C4-2B (cell line): ENCODE results near the gene ZP3.

Source experiments
- CTCF ChIP-seq: fragments of 450-650 bp; conservative IDR thresholded peaks from 2 replicates; pipeline ENCODE4 v1.5.1; 2017; ENCODE audit warnings: mild to moderate bottlenecking
- ZFX ChIP-seq: fragments of 450-650 bp; IDR thresholded peaks from 2 replicates; pipeline ENCODE4 v1.6.1; 2017

GRCh38 chr7:76428149-76428823 lies 3.5 kb downstream of the ZP3 start:
- no peak for TF ChIP-seq CTCF
- TF ChIP-seq ZFX = no peak
